Stimulated activated CD4-positive, alpha-beta T cell treated with anti-CD3 and anti-CD28 coated beads, Interleukin-4, amount 100 ng/mL, for 4 hours (primary cell): ENCODE data around the gene BSCL2.
"Not testable (repeated sequence)": the region's sequence is repeated elsewhere in the genome, so short reads cannot be mapped to it uniquely, and the experiment has no call there.

Experiments
- DNase-seq, 2 experiments: peaks; one replicate each; pipeline ENCODE4 v3.0.0-alpha.2; 2020

BSCL2 gene

GRCh38 chr11:62682518-62682917 lies 24.7 kb downstream of the BSCL2 start:
- no peak for DNase-seq

GRCh38 chr11:62680825-62681240 lies 26.4 kb downstream of the BSCL2 start:
- DNase-seq: no peak

GRCh38 chr11:62678770-62679696 lies 28.2 kb downstream of the BSCL2 start, which contains the start of gene UBXN1:
Gene UBXN1 (minus strand): TSS chr11:62679073. CDS start chr11:62678923, 150 bp downstream.
- DNase-seq: peak; percentile 79 to 84

GRCh38 chr11:62678433-62678769 lies 28.8 kb downstream of the BSCL2 start:
- no peak for DNase-seq

- no peak for DNase-seq
Observed at GRCh38 chr11:62677714-62678113, 29.5 kb downstream of the BSCL2 start.

GRCh38 chr11:62677156-62677555 lies 30.1 kb downstream of the BSCL2 start:
- no peak for DNase-seq

- DNase-seq: no peak
Observed at GRCh38 chr11:62676698-62677097, 30.5 kb downstream of the BSCL2 start.

GRCh38 chr11:62675415-62675814 lies 31.8 kb downstream of the BSCL2 start:
- DNase-seq: not testable (repeated sequence)

- DNase-seq: no peak
Observed at GRCh38 chr11:62673196-62673525, 34.1 kb downstream of the BSCL2 start.

GRCh38 chr11:62671608-62672389 lies 35.4 kb downstream of the BSCL2 start, which contains the start of the genes LBHD1 and UQCC3:
Gene LBHD1 (minus strand): TSS chr11:62672267. CDS start chr11:62670031, 2,236 bp downstream.
Gene UQCC3 (plus strand): TSS chr11:62671673. CDS start chr11:62671746, 73 bp downstream.
- peak; percentile 72 to 75 for DNase-seq

GRCh38 chr11:62671236-62671607 lies 36.0 kb downstream of the BSCL2 start:
- no peak for DNase-seq

- no peak for DNase-seq
Observed at GRCh38 chr11:62669420-62670161, 37.6 kb downstream of the BSCL2 start.

GRCh38 chr11:62667460-62667859 lies 39.8 kb downstream of the BSCL2 start:
- DNase-seq: no peak

GRCh38 chr11:62666259-62666926 lies 40.8 kb downstream of the BSCL2 start:
- no peak for DNase-seq

GRCh38 chr11:62665599-62666258 lies 41.5 kb downstream of the BSCL2 start:
- DNase-seq: peak; percentile 60 to 76

GRCh38 chr11:62665075-62665598 lies 42.1 kb downstream of the BSCL2 start, which contains the start of the genes C11orf98 and CSKMT:
Gene C11orf98 (minus strand): TSS chr11:62665210. CDS start chr11:62665169, 41 bp downstream.
Gene CSKMT (plus strand): TSS chr11:62665312. CDS start chr11:62665880, 568 bp downstream.
- peak; percentile 93 to 94 for DNase-seq

GRCh38 chr11:62664405-62665074 lies 42.7 kb downstream of the BSCL2 start:
- peak; percentile 41 to 42 for DNase-seq

GRCh38 chr11:62656796-62657429 lies 50.3 kb downstream of the BSCL2 start:
- no peak for DNase-seq

- no peak for DNase-seq
Observed at GRCh38 chr11:62654297-62654696, 52.9 kb downstream of the BSCL2 start.
